AG04449 (cell line): ENCODE data around the gene MBOAT1.

Experiments used
- CTCF ChIA-PET: fragments of 350-600 bp; formaldehyde crosslinking; extraction: SDS; loops from one replicate; lab custom pipeline; 2021; ENCODE audit warnings: antibody characterized with exemption; lab: Yijun Ruan, JAX
- POLR2A ChIA-PET: fragments of 400-600, 350-600 bp; formaldehyde crosslinking; extraction: SDS; loops from one replicate; lab custom pipeline; 2020; ENCODE audit warnings: antibody characterized with exemption, inconsistent platforms; lab: Yijun Ruan, JAX
- DNase-seq: peaks from one replicate; pipeline ENCODE4 v3.0.0-alpha.2; 2010; ENCODE audit warnings: low read depth, low spot score
- H3K4me3 ChIP-seq: 2 replicates; pipeline ENCODE4 v1.5.1; 2011; ENCODE audit warnings: low read depth, mild to moderate bottlenecking, control low read depth, low read length
- TF ChIP-seq, protein P1 (sequence below): IDR thresholded peaks from one replicate; pipeline ENCODE4 v1.5.1; 2011; ENCODE audit warnings: mild to moderate bottlenecking, moderate library complexity, low read length, control low read depth, inconsistent platforms; ENCODE audit not compliant: insufficient read depth; ENCODE audit errors: missing control alignments

MBOAT1 gene

DNA sequence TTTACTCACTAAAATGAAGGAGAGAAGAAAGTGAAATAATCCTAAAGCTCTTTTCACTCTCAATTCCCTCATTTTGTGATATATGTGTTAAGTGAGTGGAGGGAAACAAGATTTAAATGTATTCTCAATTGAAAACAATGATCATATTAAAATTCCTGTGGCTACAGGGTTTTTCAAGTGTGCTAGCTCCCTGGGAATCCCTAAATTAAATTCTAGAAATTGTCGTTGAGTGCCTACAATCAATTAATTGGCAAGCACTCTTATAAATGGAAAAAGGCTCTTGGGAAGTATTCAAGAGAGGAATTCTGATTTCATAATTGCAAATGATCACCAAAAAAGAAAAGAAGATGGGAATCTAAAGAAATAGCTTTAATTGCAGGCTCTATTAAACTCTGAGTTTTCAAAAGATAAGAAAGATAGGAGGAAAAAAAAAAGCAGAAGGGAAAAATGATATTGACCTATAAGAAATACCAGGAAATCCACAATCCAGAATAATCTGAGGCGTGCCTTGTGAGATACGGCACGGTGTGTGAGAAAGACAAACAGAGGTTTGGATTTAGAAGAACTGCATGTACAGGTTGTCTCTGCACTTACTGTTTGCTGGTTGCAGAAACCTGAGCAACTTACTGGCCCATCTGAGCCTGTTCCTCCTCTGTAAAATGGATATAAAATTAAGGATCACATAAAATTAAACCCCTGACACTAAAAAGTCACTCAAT lies 18.3 kb upstream of the MBOAT1 start:
- H3K4me3 ChIP-seq, result no peak overlapping the region
- POLR2A ChIA-PET, result no interaction called here
- CTCF ChIA-PET, result interaction anchor here (1.9 kb wide), 1 partner anchor 14 kb away, joined by 6 read pairs; no protein-coding TSS in a partner anchor
- TF ChIP-seq, protein P1, sequence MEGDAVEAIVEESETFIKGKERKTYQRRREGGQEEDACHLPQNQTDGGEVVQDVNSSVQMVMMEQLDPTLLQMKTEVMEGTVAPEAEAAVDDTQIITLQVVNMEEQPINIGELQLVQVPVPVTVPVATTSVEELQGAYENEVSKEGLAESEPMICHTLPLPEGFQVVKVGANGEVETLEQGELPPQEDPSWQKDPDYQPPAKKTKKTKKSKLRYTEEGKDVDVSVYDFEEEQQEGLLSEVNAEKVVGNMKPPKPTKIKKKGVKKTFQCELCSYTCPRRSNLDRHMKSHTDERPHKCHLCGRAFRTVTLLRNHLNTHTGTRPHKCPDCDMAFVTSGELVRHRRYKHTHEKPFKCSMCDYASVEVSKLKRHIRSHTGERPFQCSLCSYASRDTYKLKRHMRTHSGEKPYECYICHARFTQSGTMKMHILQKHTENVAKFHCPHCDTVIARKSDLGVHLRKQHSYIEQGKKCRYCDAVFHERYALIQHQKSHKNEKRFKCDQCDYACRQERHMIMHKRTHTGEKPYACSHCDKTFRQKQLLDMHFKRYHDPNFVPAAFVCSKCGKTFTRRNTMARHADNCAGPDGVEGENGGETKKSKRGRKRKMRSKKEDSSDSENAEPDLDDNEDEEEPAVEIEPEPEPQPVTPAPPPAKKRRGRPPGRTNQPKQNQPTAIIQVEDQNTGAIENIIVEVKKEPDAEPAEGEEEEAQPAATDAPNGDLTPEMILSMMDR, result no peak
- DNase-seq, result no peak

DNA sequence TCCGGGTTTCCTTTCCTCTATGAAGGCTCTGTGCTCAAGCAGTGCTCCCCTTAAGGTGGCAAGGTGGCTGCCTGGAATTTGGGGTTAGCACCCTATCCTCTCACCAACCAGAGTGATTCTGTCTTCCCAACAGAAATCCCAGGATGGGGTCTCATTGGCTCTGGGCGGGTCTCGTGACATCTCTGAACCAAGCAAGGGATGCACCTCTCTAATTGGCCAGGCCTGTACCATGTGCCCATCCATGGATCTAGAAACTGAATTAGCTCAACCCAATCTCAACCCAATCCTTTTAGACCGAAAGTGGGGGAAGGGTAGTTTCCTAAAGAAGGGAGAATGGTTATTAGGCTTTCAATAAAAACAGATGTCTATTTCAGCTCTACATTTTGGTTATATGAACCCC lies 17.6 kb upstream of the MBOAT1 start:
- DNase-seq, result no peak
- TF ChIP-seq, protein P1, result no peak
- ChIA-PET POLR2A (no interaction called here), CTCF (interaction anchor here (1.9 kb wide), 1 partner anchor 13 kb away, joined by 6 read pairs; no protein-coding TSS in a partner anchor)
- no peak overlapping the region for H3K4me3 ChIP-seq

DNA sequence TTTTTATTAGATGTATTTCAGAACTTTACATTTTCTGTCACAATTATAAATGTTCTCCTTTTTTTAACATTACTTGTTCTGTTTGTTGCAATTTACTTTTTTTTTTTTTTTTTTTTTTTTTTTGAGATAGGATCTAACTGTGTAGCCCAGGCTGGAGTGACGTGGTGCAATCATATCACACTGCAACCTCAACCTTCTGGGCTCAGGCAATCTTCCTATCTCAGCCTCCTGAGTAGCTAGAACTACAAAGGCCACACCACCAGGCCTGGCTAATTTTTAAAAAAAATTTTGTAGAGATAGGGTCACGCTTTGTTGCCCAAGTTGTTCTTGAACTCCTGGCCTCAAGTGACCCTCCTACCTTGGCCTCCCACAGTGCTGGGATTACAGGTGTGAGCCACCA lies 15.1 kb upstream of the MBOAT1 start:
- TF ChIP-seq, protein P1, result no peak
- DNase-seq, result no peak
- no peak overlapping the region for H3K4me3 ChIP-seq
- CTCF ChIA-PET, result no interaction called here
- POLR2A ChIA-PET, result no interaction called here

DNA sequence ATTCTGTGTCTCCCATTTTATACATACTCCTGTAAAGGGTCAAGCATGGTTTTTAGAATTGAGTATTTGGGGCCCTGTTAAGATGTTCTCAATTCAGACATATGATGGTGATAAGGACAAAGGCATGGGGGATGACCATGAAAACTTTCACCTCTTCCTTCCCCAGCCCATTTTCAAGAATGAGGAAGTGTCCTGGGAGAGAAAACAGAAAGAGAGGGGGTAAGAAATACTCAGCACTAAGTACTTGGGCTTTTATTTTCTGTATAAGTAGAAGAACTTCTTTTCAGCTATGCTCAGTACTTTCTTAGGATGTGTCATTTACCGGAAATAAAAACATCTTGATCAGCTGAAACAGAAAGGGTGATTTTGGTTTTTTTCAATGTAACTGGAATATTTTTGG lies 10.9 kb upstream of the MBOAT1 start:
- TF ChIP-seq, protein P1, result no peak
- POLR2A ChIA-PET, result no interaction called here
- DNase-seq, result no peak
- CTCF ChIA-PET, result no interaction called here
- no peak overlapping the region for H3K4me3 ChIP-seq

DNA sequence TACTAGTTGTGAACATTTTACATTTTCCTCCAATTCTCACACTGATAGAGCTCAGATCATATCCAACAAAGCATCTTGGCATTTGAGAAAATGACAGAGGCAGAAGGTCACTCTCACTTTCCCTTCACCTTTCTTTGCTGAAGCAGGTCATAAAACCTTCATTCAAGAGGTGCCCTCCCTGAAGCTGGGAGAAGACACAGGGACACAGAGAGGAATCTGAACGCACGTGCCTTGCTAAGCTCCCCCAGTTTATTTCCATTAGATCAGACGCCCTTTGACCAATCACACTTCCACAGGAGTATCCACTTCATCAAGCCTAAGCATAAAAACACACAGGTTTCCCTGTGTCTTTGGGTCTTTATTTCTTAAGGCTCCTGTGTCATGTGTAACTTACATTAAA lies 9.2 kb upstream of the MBOAT1 start:
- POLR2A ChIA-PET, result no interaction called here
- H3K4me3 ChIP-seq, result no peak overlapping the region
- TF ChIP-seq, protein P1, result no peak
- CTCF ChIA-PET, result no interaction called here
- no peak for DNase-seq

DNA sequence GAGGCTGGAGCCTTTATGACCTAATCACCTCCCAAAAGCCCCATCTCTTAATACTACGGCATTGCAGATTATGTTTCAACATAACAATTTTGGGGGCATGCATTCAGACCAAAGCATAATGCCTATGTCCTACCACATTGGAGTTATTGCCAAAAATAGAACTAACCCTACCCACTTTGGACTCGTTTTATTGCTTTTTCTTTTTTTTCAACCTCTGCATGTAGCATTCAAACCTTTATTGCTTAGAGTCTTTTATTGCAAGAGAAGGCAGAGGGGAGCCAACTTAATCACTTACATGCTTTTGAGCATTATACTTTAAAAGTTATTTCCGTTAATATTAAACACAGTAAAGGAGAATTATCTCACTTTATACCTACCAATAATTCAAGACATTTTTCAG lies 8.1 kb upstream of the MBOAT1 start:
- TF ChIP-seq, protein P1, result no peak
- DNase-seq, result no peak
- H3K4me3 ChIP-seq, result no peak overlapping the region
- POLR2A ChIA-PET, result no interaction called here
- CTCF ChIA-PET, result no interaction called here
